IMR-90 (cell line): Measurements from ENCODE around the gene CBR1. TPM values are rescaled to one million over a fixed set of nuclear protein-coding genes. Genes with fewer than 3 reads are reported as not detected.

Experiments used
- ATAC-seq: fragments of 200-7000 bp; cut with Tn5 transposase; 2 replicates; pipeline ENCODE4 v1.9.1; 2020; ENCODE audit warnings: low read depth, mild to moderate bottlenecking, moderate library complexity
- BruUV-seq: library from RNA; stranded (reverse); fragments of 400-500 nt; replicated peaks from 2 replicates; lab custom pipeline; 2021; lab: Mats Ljungman, UMichigan
- CTCF ChIA-PET: fragments of 300-600 bp; formaldehyde crosslinking; extraction: SDS; loops from one replicate; lab custom pipeline; 2021; ENCODE audit warnings: antibody characterized with exemption; lab: Yijun Ruan, JAX
- POLR2A ChIA-PET: fragments of 300-600 bp; sonication (Branson Sonifier 250); formaldehyde crosslinking; loops from one replicate; lab custom pipeline; 2022; ENCODE audit warnings: antibody characterized with exemption; ENCODE audit not compliant: unreplicated experiment; lab: Charles Lee
- DNase-seq: peaks from one replicate; pipeline ENCODE4 v3.0.0; 2013
- H2AFZ ChIP-seq: replicated peaks from 2 replicates; pipeline ENCODE3; 2013; ENCODE audit warnings: low read length, mild to moderate bottlenecking; ENCODE audit not compliant: poor library complexity
- H2AK5ac ChIP-seq: 2 replicates; pipeline ENCODE4 v1.6.1; 2013; ENCODE audit warnings: low read depth, low read length, inconsistent platforms
- H2AK9ac ChIP-seq: replicated peaks from 2 replicates; pipeline ENCODE3; 2013; ENCODE audit warnings: mild to moderate bottlenecking, low read depth, low read length, moderate library complexity; ENCODE audit not compliant: poor library complexity
- H2BK120ac ChIP-seq: 2 replicates; pipeline ENCODE4 v1.6.1; 2013; ENCODE audit warnings: low read depth, low read length, inconsistent platforms
- H2BK15ac ChIP-seq: 3 replicates; pipeline ENCODE4 v1.6.1; 2013; ENCODE audit warnings: low read depth, low read length, inconsistent platforms
- H2BK20ac ChIP-seq: 2 replicates; pipeline ENCODE4 v1.6.1; 2013; ENCODE audit warnings: low read depth, mild to moderate bottlenecking, inconsistent platforms, low read length, moderate library complexity
- H2BK5ac ChIP-seq: 2 replicates; pipeline ENCODE4 v1.6.1; 2013; ENCODE audit warnings: mild to moderate bottlenecking, low read depth, low read length, inconsistent platforms; ENCODE audit not compliant: poor library complexity, severe bottlenecking
- H3K14ac ChIP-seq: replicated peaks from 2 replicates; pipeline ENCODE4 v1.6.1; 2013; ENCODE audit warnings: low read depth, low read length, inconsistent platforms
- H3K18ac ChIP-seq: 2 replicates; pipeline ENCODE4 v1.6.1; 2013; ENCODE audit warnings: low read depth, low read length, control low read depth
- H3K23ac ChIP-seq: 2 replicates; pipeline ENCODE4 v1.6.1; 2013; ENCODE audit warnings: low read depth, low read length, inconsistent platforms
- H3K27ac ChIP-seq: 2 replicates; pipeline ENCODE4 v1.5.1; 2013; ENCODE audit warnings: mild to moderate bottlenecking, control low read depth, low read length; ENCODE audit not compliant: insufficient read depth
- H3K27me3 ChIP-seq: 2 replicates; pipeline ENCODE4 v1.6.1; 2013; ENCODE audit warnings: low read length; ENCODE audit not compliant: control insufficient read depth, insufficient read depth
- H3K36me3 ChIP-seq: 2 replicates; pipeline ENCODE4 v1.6.1; 2013; ENCODE audit warnings: low read length, mixed read lengths; ENCODE audit not compliant: control insufficient read depth, insufficient read depth
- H3K4ac ChIP-seq: 2 replicates; pipeline ENCODE4 v1.6.1; 2013; ENCODE audit warnings: low read depth, low read length, inconsistent platforms
- H3K4me1 ChIP-seq: 2 replicates; pipeline ENCODE4 v1.6.1; 2013; ENCODE audit warnings: low read length, mixed read lengths; ENCODE audit not compliant: control insufficient read depth, insufficient read depth
- H3K4me2 ChIP-seq: 2 replicates; pipeline ENCODE4 v1.6.1; 2013; ENCODE audit warnings: low read depth, mild to moderate bottlenecking, control low read depth, low read length, moderate library complexity
- H3K4me3 ChIP-seq: 2 replicates; pipeline ENCODE4 v1.5.1; 2013; ENCODE audit warnings: low read depth, mild to moderate bottlenecking, control low read depth, low read length, moderate library complexity; ENCODE audit not compliant: insufficient read depth
- H3K56ac ChIP-seq: 2 replicates; pipeline ENCODE4 v1.6.1; 2013; ENCODE audit warnings: low read length, inconsistent platforms; ENCODE audit not compliant: insufficient read depth; ENCODE audit errors: extremely low read depth
- H3K79me1 ChIP-seq, 2 experiments: 2 replicates each; pipeline ENCODE4 v1.6.1; 2013; ENCODE audit warnings: low read length in 2 of 2, inconsistent platforms in 1 of 2, low read depth in 1 of 2
- H3K9ac ChIP-seq: 2 replicates; pipeline ENCODE4 v1.6.1; 2013; ENCODE audit warnings: low read depth, low read length, control low read depth
- H3K9me1 ChIP-seq: 2 replicates; pipeline ENCODE4 v1.6.1; 2013; ENCODE audit warnings: low read length, inconsistent platforms; ENCODE audit not compliant: insufficient read depth
- H3K9me3 ChIP-seq: 2 replicates; pipeline ENCODE4 v1.6.1; 2013; ENCODE audit warnings: low read length; ENCODE audit not compliant: control insufficient read depth, insufficient read depth
- H4K20me1 ChIP-seq: 2 replicates; pipeline ENCODE4 v1.6.1; 2013; ENCODE audit warnings: low read length, inconsistent platforms; ENCODE audit not compliant: insufficient read depth
- H4K5ac ChIP-seq: 2 replicates; pipeline ENCODE4 v1.6.1; 2013; ENCODE audit warnings: mild to moderate bottlenecking, low read depth, low read length, control low read depth
- H4K8ac ChIP-seq, 2 experiments: 2 replicates each; pipeline ENCODE4 v1.6.1; 2013; ENCODE audit warnings: low read depth in 2 of 2, low read length in 2 of 2, control low read depth in 1 of 2, inconsistent platforms in 1 of 2
- H4K91ac ChIP-seq: 2 replicates; pipeline ENCODE4 v1.6.1; 2013; ENCODE audit warnings: low read depth, low read length, inconsistent platforms; ENCODE audit not compliant: insufficient read depth
- BHLHE40 ChIP-seq: fragments of 150-350 bp; IDR thresholded peaks from 2 replicates; pipeline ENCODE4 v1.6.1; 2016; ENCODE audit warnings: mild to moderate bottlenecking, low read depth, low read length
- CEBPB ChIP-seq: IDR thresholded peaks from 2 replicates; pipeline ENCODE4 v1.6.1; 2012; ENCODE audit warnings: low read depth, low read length, improper control_type of control experiment
- CTCF ChIP-seq: conservative IDR thresholded peaks from 2 replicates; pipeline ENCODE4 v1.5.1; 2012; ENCODE audit warnings: mild to moderate bottlenecking, low read depth, low read length, improper control_type of control experiment
- ELK1 ChIP-seq: fragments of 150-350 bp; IDR thresholded peaks from 2 replicates; pipeline ENCODE4 v1.6.1; 2016; ENCODE audit warnings: low read depth, mild to moderate bottlenecking, low read length, moderate library complexity, borderline replicate concordance
- FOS ChIP-seq: fragments of 150-350 bp; IDR thresholded peaks from 2 replicates; pipeline ENCODE4 v1.6.1; 2016; ENCODE audit warnings: low read depth, low read length
- MAFK ChIP-seq: IDR thresholded peaks from 2 replicates; pipeline ENCODE4 v1.6.1; 2012; ENCODE audit warnings: low read depth, low read length, improper control_type of control experiment
- MAZ ChIP-seq: IDR thresholded peaks from 2 replicates; pipeline ENCODE4 v1.6.1; 2012; ENCODE audit warnings: low read depth, mild to moderate bottlenecking, low read length, improper control_type of control experiment, moderate library complexity, borderline replicate concordance
- MXI1 ChIP-seq: IDR thresholded peaks from 2 replicates; pipeline ENCODE4 v1.6.1; 2012; ENCODE audit warnings: low read depth, mild to moderate bottlenecking, low read length, moderate library complexity, borderline replicate concordance
- NFE2L2 ChIP-seq: fragments of 150-350 bp; IDR thresholded peaks from 2 replicates; pipeline ENCODE4 v1.6.1; 2016; ENCODE audit warnings: low read depth, mild to moderate bottlenecking, low read length
- POLR2A ChIP-seq: IDR thresholded peaks from 2 replicates; pipeline ENCODE4 v1.6.1; 2012; ENCODE audit warnings: mild to moderate bottlenecking, low read depth, low read length
- RAD21 ChIP-seq: IDR thresholded peaks from 2 replicates; pipeline ENCODE4 v1.6.1; 2012; ENCODE audit warnings: low read length, improper control_type of control experiment
- RFX5 ChIP-seq: IDR thresholded peaks from 2 replicates; pipeline ENCODE4 v1.8.0; 2012; ENCODE audit warnings: low read depth, mild to moderate bottlenecking, low read length, moderate library complexity
- SMC3 ChIP-seq: fragments of 150-350 bp; IDR thresholded peaks from 2 replicates; pipeline ENCODE4 v1.6.1; 2016; ENCODE audit warnings: low read depth, mild to moderate bottlenecking, antibody characterized with exemption, low read length, moderate library complexity
- WGBS, 2 experiments: methylation state at CpG; one replicate each; pipeline versions ENCODE4 v1.1.5 to v1.1.7; 2013; ENCODE audit warnings: missing lambda C conversion rate in 2 of 2; ENCODE audit not compliant: insufficient read length in 1 of 2; ENCODE audit errors: extremely low coverage in 2 of 2; 5-methylcytosine and 5-hydroxymethylcytosine counted together
- dilution Hi-C: fragments of 300-500 bp; cut with HindIII; formaldehyde crosslinking; loops from one replicate; pipeline ENCODE4 v1.14.3; 2018; ENCODE audit warnings: low sequenced_read_pairs; ENCODE audit not compliant: unreplicated experiment
- in situ Hi-C: fragments of 300-500 bp; cut with MboI; formaldehyde crosslinking; loops from 3 replicates; pipeline ENCODE4 v1.14.3; 2019; ENCODE audit warnings: low sequenced_read_pairs, inconsistent platforms, mixed read lengths
- intact Hi-C: fragments of 100-400 bp; cut with micrococcal nuclease; formaldehyde crosslinking; loops from 2 replicates; pipeline ENCODE4 v1.10.0; 2022
- polyA plus RNA-seq, 3 experiments: library from polyadenylated mRNA; depleted of rRNA; stranded (reverse); fragments of >200 nt; gene quantifications; 2 replicates each; pipeline ENCODE4 v1.2.3, GENCODE V29; 2012; ENCODE audit warnings: low replicate concordance in 1 of 3
- total RNA-seq: library from RNA; depleted of rRNA; stranded (reverse); fragments of >200 nt; gene quantifications from 2 replicates; pipeline ENCODE4 v1.2.3, GENCODE V29; 2012
- TF ChIP-seq, protein P1 (sequence below): fragments of 150-350 bp; IDR thresholded peaks from 2 replicates; pipeline ENCODE4 v1.6.1; 2017; ENCODE audit warnings: mild to moderate bottlenecking, antibody characterized with exemption, low read length, low read depth

Gene CBR1
- total and polyA plus RNA-seq, 2 of the 4 experiments (the other 2 are of a cell fraction), result 122 to 222 TPM

- Histone ChIP-seq H3K27ac (no peak overlapping the region), H2BK120ac (no peak overlapping the region), H3K4me1 (peaks cover 6% of the 10 kb centered on the region; the same call in 1 of the 2 replicates), H3K4me3 (no peak overlapping the region), H3K79me1 (no peaks in the 10 kb centered on the region), H3K9me3 (peaks cover 2% of the 10 kb centered on the region; the same call in 1 of the 2 replicates), H4K91ac (no peak overlapping the region), H4K20me1 (no peaks in the 10 kb centered on the region), H3K23ac (no peak overlapping the region), H3K9me1 (no peaks in the 10 kb centered on the region), H3K14ac (no peak overlapping the region), H3K9ac (no peak overlapping the region), H2AK9ac (no peak overlapping the region), H3K36me3 (no peaks in the 10 kb centered on the region), H2AK5ac (no peak overlapping the region), H2AFZ (no peak overlapping the region), H4K8ac (no peak overlapping the region), H3K4ac (no peak overlapping the region), H2BK5ac (no peak overlapping the region), H2BK20ac (no peak overlapping the region), H2BK15ac (no peak overlapping the region), H3K27me3 (no peaks in the 10 kb centered on the region; the same call in 1 of the 2 replicates), H3K56ac (no peak overlapping the region), H3K4me2 (no peak overlapping the region), H4K5ac (no peak overlapping the region), H3K18ac (no peak overlapping the region)
- TF ChIP-seq CTCF, result no peak
- TF ChIP-seq SMC3, result no peak
- TF ChIP-seq BHLHE40, result no peak
- no peak for TF ChIP-seq MAFK
- no peak for TF ChIP-seq MAZ
- no peak for TF ChIP-seq RFX5
- no peak for TF ChIP-seq ELK1
- TF ChIP-seq NFE2L2, result no peak
- TF ChIP-seq POLR2A, result no peak
- no peak for TF ChIP-seq MXI1
- no peak for TF ChIP-seq RAD21
- TF ChIP-seq, protein P1, sequence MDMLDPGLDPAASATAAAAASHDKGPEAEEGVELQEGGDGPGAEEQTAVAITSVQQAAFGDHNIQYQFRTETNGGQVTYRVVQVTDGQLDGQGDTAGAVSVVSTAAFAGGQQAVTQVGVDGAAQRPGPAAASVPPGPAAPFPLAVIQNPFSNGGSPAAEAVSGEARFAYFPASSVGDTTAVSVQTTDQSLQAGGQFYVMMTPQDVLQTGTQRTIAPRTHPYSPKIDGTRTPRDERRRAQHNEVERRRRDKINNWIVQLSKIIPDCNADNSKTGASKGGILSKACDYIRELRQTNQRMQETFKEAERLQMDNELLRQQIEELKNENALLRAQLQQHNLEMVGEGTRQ, result no peak
- no peak for TF ChIP-seq FOS
- TF ChIP-seq CEBPB, result no peak
- in situ Hi-C loops (no loop called here), intact Hi-C loops (loop anchor here (10.0 kb wide), 1 partner anchor 173 kb away; no protein-coding TSS in a partner anchor), dilution Hi-C loops (no loop called here)
- CTCF ChIA-PET, result no interaction called here
- WGBS, 2 experiments, result no CpG with 5 or more reads among the region's 2 CpGs
- no TSS peak for BruUV-seq
- DNase-seq (no peak), ATAC-seq (no peak)
- POLR2A ChIA-PET, result no interaction called here
Observed at GRCh38 chr21:36117286-36117741, 47.5 kb downstream of the CBR1 start.
